Omental fat pad (tissue), 4 donors: ENCODE data around the gene WSCD1. TPM values are rescaled to one million over a fixed set of nuclear protein-coding genes. Genes with fewer than 3 reads are reported as not detected.

Source experiments
- ATAC-seq: fragments of 150-250 bp; one replicate; pipeline ENCODE4 v1.9.1; 2016; ENCODE audit warnings: mild to moderate bottlenecking, moderate library complexity; ENCODE audit not compliant: low FRiP score
- DNase-seq: peaks from one replicate; pipeline ENCODE4 v3.0.0-alpha.2; 2019; ENCODE audit warnings: low spot score
- total RNA-seq, 4 donors: library from RNA; depleted of rRNA; stranded (reverse); fragments of >200 nt; gene quantifications; one replicate each; pipeline ENCODE4 v1.1.0, GENCODE V29; 2016
- TF ChIP-seq, protein P1 (sequence below), 3 donors: fragments of 450-650 bp; IDR thresholded peaks; one replicate each; pipeline ENCODE4 v1.5.1; 2016 to 2017; ENCODE audit warnings: antibody characterized with exemption in 3 of 3, mild to moderate bottlenecking in 3 of 3, moderate library complexity in 2 of 3

Gene WSCD1
- total RNA-seq, 4 donors from 2014 or later = 0.93 to 6.1 (median 2.4) TPM

GRCh38 chr17:6092903-6093468 is 22.8 kb downstream of the WSCD1 start:
- DNase-seq (no peak), ATAC-seq (no peak)
- TF ChIP-seq, protein P1, sequence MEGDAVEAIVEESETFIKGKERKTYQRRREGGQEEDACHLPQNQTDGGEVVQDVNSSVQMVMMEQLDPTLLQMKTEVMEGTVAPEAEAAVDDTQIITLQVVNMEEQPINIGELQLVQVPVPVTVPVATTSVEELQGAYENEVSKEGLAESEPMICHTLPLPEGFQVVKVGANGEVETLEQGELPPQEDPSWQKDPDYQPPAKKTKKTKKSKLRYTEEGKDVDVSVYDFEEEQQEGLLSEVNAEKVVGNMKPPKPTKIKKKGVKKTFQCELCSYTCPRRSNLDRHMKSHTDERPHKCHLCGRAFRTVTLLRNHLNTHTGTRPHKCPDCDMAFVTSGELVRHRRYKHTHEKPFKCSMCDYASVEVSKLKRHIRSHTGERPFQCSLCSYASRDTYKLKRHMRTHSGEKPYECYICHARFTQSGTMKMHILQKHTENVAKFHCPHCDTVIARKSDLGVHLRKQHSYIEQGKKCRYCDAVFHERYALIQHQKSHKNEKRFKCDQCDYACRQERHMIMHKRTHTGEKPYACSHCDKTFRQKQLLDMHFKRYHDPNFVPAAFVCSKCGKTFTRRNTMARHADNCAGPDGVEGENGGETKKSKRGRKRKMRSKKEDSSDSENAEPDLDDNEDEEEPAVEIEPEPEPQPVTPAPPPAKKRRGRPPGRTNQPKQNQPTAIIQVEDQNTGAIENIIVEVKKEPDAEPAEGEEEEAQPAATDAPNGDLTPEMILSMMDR (IDR thresholded peaks at IDR 0.05) = no peak

DNA sequence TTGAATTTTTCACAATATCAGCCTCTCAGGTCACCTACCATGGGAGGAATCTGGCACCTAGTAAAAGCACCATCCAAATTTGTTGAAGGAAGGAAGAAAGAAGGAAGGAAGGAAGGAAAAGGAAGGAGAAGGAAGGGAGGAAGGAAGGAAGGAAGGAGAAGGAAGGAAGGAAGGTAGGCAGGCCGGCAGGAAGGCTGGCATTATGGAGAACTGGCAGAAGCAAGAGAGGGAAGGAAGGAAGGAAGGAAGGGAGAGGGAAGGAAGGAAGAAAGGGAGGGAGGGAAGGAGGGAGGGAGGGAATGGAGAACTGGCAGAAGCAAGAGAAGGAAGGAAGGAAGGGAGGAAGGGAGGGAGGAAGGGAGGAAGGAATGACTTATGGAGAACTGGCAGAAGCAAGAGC is 24.3 kb downstream of the WSCD1 start:
- TF ChIP-seq, protein P1 (IDR thresholded peaks at IDR 0.05) = no peak
- no peak for DNase-seq
- no peak for ATAC-seq

GRCh38 chr17:6094926-6095325 is 24.7 kb downstream of the WSCD1 start:
- DNase-seq = no peak
- ATAC-seq = no peak
- TF ChIP-seq, protein P1 (IDR thresholded peaks at IDR 0.05) = no peak

DNA sequence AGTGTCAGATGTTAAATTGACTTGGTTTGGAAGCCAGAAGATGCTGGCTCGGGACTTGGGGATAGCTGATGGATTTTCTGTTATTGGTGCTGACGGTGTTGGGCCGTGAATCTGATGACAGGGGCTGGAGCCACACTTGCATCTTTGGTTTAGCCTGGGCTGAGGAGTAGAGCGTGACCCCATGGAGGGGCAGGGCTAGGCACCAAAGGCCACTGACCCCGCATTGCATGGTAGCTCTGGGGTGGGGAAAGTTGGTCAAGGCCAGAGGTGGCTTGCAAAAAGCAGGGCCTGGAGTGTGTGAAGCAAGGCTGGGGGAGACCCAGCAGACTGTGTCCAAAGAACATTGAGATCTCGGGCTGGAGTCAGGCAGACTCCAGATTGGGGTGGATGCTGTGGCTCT is 25.3 kb downstream of the WSCD1 start:
- ATAC-seq (no peak), DNase-seq (no peak)
- TF ChIP-seq, protein P1 (IDR thresholded peaks at IDR 0.05) = no peak

- no peak for ATAC-seq
- TF ChIP-seq, protein P1 (IDR thresholded peaks at IDR 0.05) = no peak
- DNase-seq = no peak
Measured at GRCh38 chr17:6096201-6097004, 26.2 kb downstream of the WSCD1 start.

DNA sequence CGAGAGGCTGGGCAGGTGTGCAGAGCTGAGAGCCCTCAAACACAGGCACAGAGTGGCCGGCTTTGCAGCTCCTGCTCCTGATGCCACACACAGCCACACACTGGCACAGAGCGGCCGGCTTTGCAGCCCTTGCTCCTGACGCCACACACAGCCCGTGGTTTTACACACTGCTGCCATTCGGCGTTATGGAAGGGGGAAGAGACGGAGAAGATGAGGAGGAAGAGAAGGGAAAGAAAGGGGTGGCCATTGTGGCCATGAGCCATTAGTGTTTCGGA is 26.8 kb downstream of the WSCD1 start:
- DNase-seq = no peak
- ATAC-seq = no peak
- TF ChIP-seq, protein P1 (IDR thresholded peaks at IDR 0.05) = no peak
